B cell (primary cell): ENCODE measurements around the gene POLD4. TPM values are rescaled to one million over a fixed set of nuclear protein-coding genes. Genes with fewer than 3 reads are reported as not detected.

ENCODE experiments used
- ATAC-seq: fragments of 200-7000 bp; cut with Tn5 transposase; one replicate; pipeline ENCODE4 v1.10.0; 2021; ENCODE audit warnings: low read depth, mild to moderate bottlenecking, moderate number of reproducible peaks, moderate library complexity
- CTCF ChIA-PET: fragments of 350-600 bp; sonication (Branson Sonifier 250); formaldehyde crosslinking; loops from one replicate; lab custom pipeline; 2021; ENCODE audit warnings: antibody characterized with exemption, inconsistent platforms; lab: Charles Lee
- POLR2A ChIA-PET: fragments of 350-600 bp; sonication (Branson Sonifier 250); formaldehyde crosslinking; loops from one replicate; lab custom pipeline; 2021; ENCODE audit warnings: antibody characterized with exemption; lab: Charles Lee
- DNase-seq: peaks from one replicate; pipeline ENCODE4 v3.0.0; 2013
- H2AFZ ChIP-seq: 2 replicates; pipeline ENCODE4 v1.6.1; 2012; ENCODE audit warnings: mild to moderate bottlenecking, low read depth, low read length; ENCODE audit not compliant: insufficient read depth, poor library complexity, severe bottlenecking
- H3K27ac ChIP-seq, 2 donors: 1 replicate in 1 of 2; 2 replicates in 1 of 2; pipeline ENCODE4 v1.5.1; 2012 to 2013; ENCODE audit warnings: low read length in 2 of 2, mild to moderate bottlenecking in 2 of 2, moderate library complexity in 1 of 2
- H3K27me3 ChIP-seq, 4 experiments: fragments of 200-600 bp in 1 of 4; sonication (generic) in 1 of 4; replicated peaks in 1 of 4; 1 replicate in 2 of 4; 2 replicates in 2 of 4; pipeline versions ENCODE4 v1.6.1 to v1.7.0; 2013 to 2016; ENCODE audit warnings: low read length in 3 of 4, mild to moderate bottlenecking in 2 of 4, mixed read lengths in 1 of 4, moderate library complexity in 1 of 4; ENCODE audit not compliant: insufficient read depth in 4 of 4, control insufficient read depth in 3 of 4; ENCODE audit errors: control extremely low read depth in 1 of 4
- H3K36me3 ChIP-seq, 2 experiments: replicated peaks in 1 of 2; 1 replicate in 1 of 2; 2 replicates in 1 of 2; pipeline versions ENCODE4 v1.6.1 to v1.7.1; 2013; ENCODE audit warnings: low read length in 1 of 2; ENCODE audit not compliant: insufficient read depth in 2 of 2, control insufficient read depth in 1 of 2; ENCODE audit errors: control extremely low read depth in 1 of 2, extremely low read depth in 1 of 2
- H3K4me1 ChIP-seq, 2 donors: fragments of 200-600 bp in 1 of 2; sonication (generic) in 1 of 2; 1 replicate in 1 of 2; 2 replicates in 1 of 2; pipeline versions ENCODE4 v1.5.1 to v1.6.1; 2013 to 2017; ENCODE audit warnings: low read length in 2 of 2; ENCODE audit not compliant: control insufficient read depth in 2 of 2, insufficient read depth in 2 of 2
- H3K4me2 ChIP-seq: replicated peaks from 2 replicates; pipeline ENCODE3; 2012; ENCODE audit warnings: mild to moderate bottlenecking, low read depth, low read length; ENCODE audit not compliant: poor library complexity, severe bottlenecking
- H3K4me3 ChIP-seq, 5 experiments: fragments of 200-600 bp in 1 of 5; sonication (generic) in 1 of 5; 1 replicate in 3 of 5; 2 replicates in 2 of 5; pipeline versions ENCODE4 v1.5.1 to v1.7.0; 2011 to 2016; ENCODE audit warnings: low read length in 4 of 5, mild to moderate bottlenecking in 4 of 5, low read depth in 2 of 5, control low read depth in 1 of 5, moderate library complexity in 1 of 5; ENCODE audit not compliant: insufficient read depth in 1 of 5; ENCODE audit errors: control extremely low read depth in 1 of 5, extremely low read depth in 1 of 5
- H3K79me2 ChIP-seq: fragments of 200-600 bp; sonication (generic); one replicate; pipeline ENCODE4 v1.6.0; 2016; ENCODE audit warnings: low read length; ENCODE audit not compliant: control insufficient read depth, insufficient read depth
- H3K9ac ChIP-seq: fragments of 200-600 bp; sonication (generic); 2 replicates; pipeline ENCODE4 v1.6.1; 2017; ENCODE audit warnings: mild to moderate bottlenecking, low read length, moderate library complexity
- H3K9me3 ChIP-seq, 3 donors: one replicate each; pipeline versions ENCODE4 v1.6.1 to v1.7.1; 2013; ENCODE audit warnings: low read length in 2 of 3; ENCODE audit not compliant: control insufficient read depth in 2 of 3, insufficient read depth in 1 of 3; ENCODE audit errors: control extremely low read depth in 1 of 3
- H4K20me1 ChIP-seq: 2 replicates; pipeline ENCODE4 v1.6.0; 2012; ENCODE audit warnings: mild to moderate bottlenecking, low read length; ENCODE audit not compliant: insufficient read depth, control insufficient read depth, poor library complexity, severe bottlenecking
- H3K27ac Mint-ChIP-seq: one replicate; pipeline ENCODE4 v1.8.0; 2021; ENCODE audit warnings: mixed read lengths
- H3K27me3 Mint-ChIP-seq: one replicate; pipeline ENCODE4 v1.8.0; 2021; ENCODE audit warnings: mixed read lengths
- H3K4me1 Mint-ChIP-seq: one replicate; pipeline ENCODE4 v1.8.0; 2021; ENCODE audit warnings: mixed read lengths
- H3K4me3 Mint-ChIP-seq: one replicate; pipeline ENCODE4 v1.8.0; 2021; ENCODE audit warnings: mixed read lengths
- H3K9me3 Mint-ChIP-seq: one replicate; pipeline ENCODE4 v1.8.0; 2022; ENCODE audit warnings: mixed read lengths; ENCODE audit not compliant: insufficient read depth
- CTCF ChIP-seq: fragments of 200-600 bp; IDR thresholded peaks from one replicate; pipeline ENCODE4 v1.8.0; 2022; ENCODE audit warnings: antibody characterized with exemption, mild to moderate bottlenecking
- EZH2 ChIP-seq: IDR thresholded peaks from 2 replicates; pipeline ENCODE4 v1.6.1; 2012; ENCODE audit warnings: borderline replicate concordance, low read depth, mild to moderate bottlenecking, moderate library complexity, low read length; ENCODE audit not compliant: insufficient read depth, poor library complexity, severe bottlenecking
- WGBS: methylation state at CpG from one replicate; pipeline ENCODE4 v1.1.5; 2013; ENCODE audit warnings: missing lambda C conversion rate; ENCODE audit not compliant: insufficient coverage; 5-methylcytosine and 5-hydroxymethylcytosine counted together
- intact Hi-C: fragments of 100-400 bp; cut with micrococcal nuclease; formaldehyde crosslinking; loops from one replicate; pipeline ENCODE4 v1.10.0; 2022
- polyA plus RNA-seq: library from polyadenylated mRNA; depleted of rRNA; stranded (reverse); fragments of >200 nt; gene quantifications from 2 replicates; pipeline ENCODE4 v1.2.3, GENCODE V29; 2012
- total RNA-seq, 2 donors: library from RNA; stranded (reverse); fragments of 120-200 nt in 1 of 2; gene quantifications; 1 replicate in 1 of 2; 2 replicates in 1 of 2; pipeline versions ENCODE4 v1.2.3 to v1.2.4, GENCODE V29; 2013 to 2022

The POLD4 gene
- total and polyA plus RNA-seq, 2 donors (not counting 1 experiment from before 2014, with no cell fraction given): 210 to 559 TPM

GRCh38 chr11:67371189-67371910, 18.0 kb upstream of the POLD4 start:
- H3K27ac ChIP-seq: peak overlapping the region in 1 of 2 donors; percentile 52
- DNase-seq: peak; percentile 75
- peaks cover 0 to 12% of the 10 kb centered on the region in 2 experiments for H3K36me3 ChIP-seq
- H3K4me1 ChIP-seq: peaks cover 68 to 72% of the 10 kb centered on the region in 2 donors
- peaks cover 59% of the 10 kb centered on the region for H4K20me1 ChIP-seq
- Mint-ChIP-seq H3K27ac (peak overlapping the region; percentile 72), H3K4me1 (peaks cover 70% of the 10 kb centered on the region), H3K9me3 (no peaks in the 10 kb centered on the region), H3K4me3 (peak overlapping the region; percentile 92), H3K27me3 (no peaks in the 10 kb centered on the region)
- H3K9me3 ChIP-seq: no peaks in the 10 kb centered on the region
- ATAC-seq: peak; percentile 18
- peaks cover 66% of the 10 kb centered on the region for H3K79me2 ChIP-seq
- H3K4me2 ChIP-seq: peak overlapping the region; percentile 93
- peak overlapping the region; percentile 88 for H3K9ac ChIP-seq
- TF ChIP-seq CTCF (peak; percentile 60), EZH2 (no peak)
- WGBS: 32% methylated on average over 7 of the region's 8 CpGs
- H3K4me3 ChIP-seq: peak overlapping the region in 4 of 5 experiments; percentile 54 to 95 (median 76)
- ChIA-PET CTCF (interaction anchor here (0.8 to 42.2 kb wide), 8 partner anchors 0 to 277 kb away, joined by 3 to 2379 read pairs (median 4); partner anchors contain the start of genes CLCF1, POLD4, PPP1CA and RAD9A), POLR2A (interaction anchor here (0.5 to 14.2 kb wide), 12 partner anchors 8 to 131 kb away, joined by 3 to 323 read pairs (median 3); partner anchors contain the start of genes POLD4 and RAD9A)
- no peak overlapping the region for H2AFZ ChIP-seq
- intact Hi-C loops: no loop called here
- H3K27me3 ChIP-seq: no peaks in the 10 kb centered on the region
